Ramos (cell line): ENCODE data around the gene PKN1.

ENCODE experiments used
- in situ Hi-C: fragments of 300-500 bp; cut with MboI; formaldehyde crosslinking; loops from one replicate; pipeline ENCODE4 v1.14.3; 2022; ENCODE audit warnings: low sequenced_read_pairs; ENCODE audit not compliant: unreplicated experiment

Gene PKN1

DNA sequence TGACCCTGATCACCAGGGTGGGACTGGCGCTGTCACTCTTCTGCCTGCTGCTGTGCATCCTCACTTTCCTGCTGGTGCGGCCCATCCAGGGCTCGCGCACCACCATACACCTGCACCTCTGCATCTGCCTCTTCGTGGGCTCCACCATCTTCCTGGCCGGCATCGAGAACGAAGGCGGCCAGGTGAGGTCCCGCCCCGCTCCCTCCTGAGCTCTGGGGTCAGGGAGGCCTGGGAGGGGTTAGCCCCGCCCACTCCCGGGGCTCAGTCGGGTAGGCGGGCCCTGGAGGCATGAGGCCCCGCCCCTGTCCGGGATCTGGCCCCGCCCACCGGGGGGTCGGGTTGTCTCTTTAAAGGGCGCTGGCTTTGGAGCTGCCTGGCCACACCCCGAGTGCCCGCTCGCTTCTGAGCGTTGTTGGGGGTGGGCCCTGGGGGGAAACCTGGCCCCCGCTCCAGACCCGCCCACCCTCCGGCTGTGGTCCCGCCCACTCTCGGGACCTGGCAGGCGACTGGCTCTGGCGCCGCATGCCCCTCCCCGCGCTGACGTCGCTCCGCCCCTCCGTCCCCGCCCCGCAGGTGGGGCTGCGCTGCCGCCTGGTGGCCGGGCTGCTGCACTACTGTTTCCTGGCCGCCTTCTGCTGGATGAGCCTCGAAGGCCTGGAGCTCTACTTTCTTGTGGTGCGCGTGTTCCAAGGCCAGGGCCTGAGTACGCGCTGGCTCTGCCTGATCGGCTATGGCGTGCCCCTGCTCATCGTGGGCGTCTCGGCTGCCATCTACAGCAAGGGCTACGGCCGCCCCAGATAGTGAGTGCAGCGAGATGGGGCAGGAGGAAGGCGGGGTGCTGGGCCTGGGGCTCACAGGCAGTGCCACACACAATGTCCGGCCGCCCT, 27.1 kb upstream of the PKN1 start:
- in situ Hi-C loops = loop anchor here (5.0 kb wide), 1 partner anchor 44 kb away; no protein-coding TSS in a partner anchor

DNA sequence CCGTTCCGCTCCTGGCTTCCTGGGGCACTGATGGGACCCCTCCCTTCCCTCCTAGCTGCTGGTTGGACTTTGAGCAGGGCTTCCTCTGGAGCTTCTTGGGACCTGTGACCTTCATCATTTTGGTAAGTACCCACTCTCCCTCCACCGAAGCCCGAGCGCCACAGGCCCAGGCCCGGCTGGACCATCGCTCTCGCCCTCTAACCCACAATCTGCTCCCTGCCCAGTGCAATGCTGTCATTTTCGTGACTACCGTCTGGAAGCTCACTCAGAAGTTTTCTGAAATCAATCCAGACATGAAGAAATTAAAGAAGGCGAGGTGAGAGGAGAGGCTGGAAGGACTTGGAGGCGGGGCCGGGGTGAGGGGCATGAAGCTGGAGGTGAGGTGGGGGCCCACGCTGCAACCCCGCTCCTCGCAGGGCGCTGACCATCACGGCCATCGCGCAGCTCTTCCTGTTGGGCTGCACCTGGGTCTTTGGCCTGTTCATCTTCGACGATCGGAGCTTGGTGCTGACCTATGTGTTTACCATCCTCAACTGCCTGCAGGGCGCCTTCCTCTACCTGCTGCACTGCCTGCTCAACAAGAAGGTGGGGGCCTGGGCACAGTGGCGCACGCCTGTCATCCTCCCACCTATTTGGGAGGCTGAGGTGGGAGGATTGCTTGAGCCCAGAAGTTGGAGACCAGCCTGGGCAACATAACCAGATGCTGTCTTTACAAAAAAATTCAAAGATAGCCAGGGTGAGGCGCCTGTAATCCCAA, 26.3 kb upstream of the PKN1 start:
- in situ Hi-C loops = loop anchor here (5.0 kb wide), 1 partner anchor 45 kb away; no protein-coding TSS in a partner anchor

- in situ Hi-C loops = loop anchor here (5.0 kb wide), 1 partner anchor 46 kb away; no protein-coding TSS in a partner anchor
These were observed 25.3 kb upstream of the PKN1 start for GRCh38 chr19:14407605-14408484.

DNA sequence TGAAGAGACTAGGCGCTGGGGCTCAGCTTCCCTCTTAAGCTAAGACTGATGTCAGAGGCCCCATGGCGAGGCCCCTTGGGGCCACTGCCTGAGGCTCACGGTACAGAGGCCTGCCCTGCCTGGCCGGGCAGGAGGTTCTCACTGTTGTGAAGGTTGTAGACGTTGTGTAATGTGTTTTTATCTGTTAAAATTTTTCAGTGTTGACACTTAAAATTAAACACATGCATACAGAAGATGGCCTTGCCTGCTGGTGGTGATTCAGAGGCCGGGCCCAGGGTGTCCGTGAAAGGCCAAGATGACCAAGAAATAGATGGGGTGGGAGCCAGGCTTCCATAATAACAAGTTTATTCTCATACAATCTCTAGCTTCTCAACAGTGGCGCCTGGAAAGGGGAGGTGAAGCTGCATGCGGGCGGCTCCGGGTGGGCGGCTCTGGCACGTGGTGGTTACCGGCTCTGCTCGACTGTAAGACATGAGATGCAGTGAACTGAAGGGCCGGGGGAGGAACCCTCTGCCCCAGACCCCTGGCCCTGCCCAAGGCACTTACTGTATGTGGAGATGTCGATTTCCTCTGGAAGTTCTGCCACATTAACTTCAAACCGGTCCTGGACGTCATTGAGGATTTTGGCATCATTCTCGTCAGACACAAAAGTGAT, 24.5 kb upstream of the PKN1 start:
- in situ Hi-C loops = loop anchor here (5.0 kb wide), 1 partner anchor 46 kb away; no protein-coding TSS in a partner anchor

DNA sequence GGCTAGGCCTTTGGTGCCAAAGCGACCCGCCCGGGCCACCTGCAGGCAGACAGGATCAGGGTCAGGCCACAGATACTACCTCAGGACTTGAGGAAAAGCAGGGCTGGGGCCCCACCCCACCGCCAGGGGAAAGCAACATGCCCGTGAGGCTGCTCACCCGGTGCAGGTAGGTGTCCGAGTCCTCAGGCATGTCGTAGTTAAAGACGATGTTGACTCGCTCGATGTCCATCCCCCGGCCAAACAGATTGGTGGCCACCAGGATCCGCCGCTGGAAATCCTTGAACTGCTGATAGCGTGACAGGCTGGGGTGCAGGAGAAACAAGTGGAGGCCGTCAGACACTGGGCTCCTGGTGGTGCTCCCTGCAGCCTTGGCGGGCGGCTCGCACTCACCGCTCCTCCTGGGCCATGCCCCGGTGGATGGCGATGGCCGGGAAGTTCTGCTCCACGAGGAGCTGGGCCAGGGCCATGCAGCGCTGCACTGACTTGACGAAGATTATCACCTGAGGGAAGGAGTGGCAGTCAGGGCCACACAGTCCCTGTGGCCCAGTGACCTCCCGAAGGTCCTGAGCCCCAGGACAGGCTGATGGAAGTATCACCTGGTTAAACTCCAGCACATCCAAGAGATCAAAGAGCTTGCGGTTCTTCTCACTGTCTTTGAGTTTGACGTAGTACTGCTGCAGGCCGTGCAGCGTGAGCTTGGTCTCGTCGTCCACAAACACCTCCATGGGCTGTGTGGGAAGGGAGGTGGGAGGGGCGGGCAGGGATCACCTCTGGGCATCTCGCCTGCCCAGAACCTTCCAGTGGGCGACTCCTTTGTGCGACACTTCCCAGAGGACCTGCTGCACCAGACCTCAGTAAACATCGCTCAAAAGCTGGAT, 23.7 kb upstream of the PKN1 start:
- in situ Hi-C loops = loop anchor here (5.0 kb wide), 1 partner anchor 47 kb away; no protein-coding TSS in a partner anchor

GRCh38 chr19:14410091-14411051, 22.7 kb upstream of the PKN1 start:
- in situ Hi-C loops = no loop called here

GRCh38 chr19:14411161-14411937, 21.8 kb upstream of the PKN1 start:
- in situ Hi-C loops = no loop called here

DNA sequence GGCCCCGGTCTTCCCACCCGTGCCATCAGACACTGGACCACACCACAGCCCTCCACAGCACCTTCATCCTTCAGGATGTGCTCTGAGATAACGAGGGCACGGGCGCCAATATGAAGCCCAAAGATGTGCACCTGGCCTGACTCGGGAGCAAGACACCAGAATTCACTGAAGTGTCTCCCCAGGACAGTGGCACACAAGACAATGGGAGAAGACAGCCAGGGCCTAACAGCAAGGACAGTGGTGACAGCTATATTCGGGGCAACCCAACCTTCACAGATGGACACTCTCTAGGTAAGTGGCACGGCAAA, 21.2 kb upstream of the PKN1 start:
- in situ Hi-C loops = no loop called here

- in situ Hi-C loops = no loop called here
These were observed 20.6 kb upstream of the PKN1 start for GRCh38 chr19:14412324-14412995.

DNA sequence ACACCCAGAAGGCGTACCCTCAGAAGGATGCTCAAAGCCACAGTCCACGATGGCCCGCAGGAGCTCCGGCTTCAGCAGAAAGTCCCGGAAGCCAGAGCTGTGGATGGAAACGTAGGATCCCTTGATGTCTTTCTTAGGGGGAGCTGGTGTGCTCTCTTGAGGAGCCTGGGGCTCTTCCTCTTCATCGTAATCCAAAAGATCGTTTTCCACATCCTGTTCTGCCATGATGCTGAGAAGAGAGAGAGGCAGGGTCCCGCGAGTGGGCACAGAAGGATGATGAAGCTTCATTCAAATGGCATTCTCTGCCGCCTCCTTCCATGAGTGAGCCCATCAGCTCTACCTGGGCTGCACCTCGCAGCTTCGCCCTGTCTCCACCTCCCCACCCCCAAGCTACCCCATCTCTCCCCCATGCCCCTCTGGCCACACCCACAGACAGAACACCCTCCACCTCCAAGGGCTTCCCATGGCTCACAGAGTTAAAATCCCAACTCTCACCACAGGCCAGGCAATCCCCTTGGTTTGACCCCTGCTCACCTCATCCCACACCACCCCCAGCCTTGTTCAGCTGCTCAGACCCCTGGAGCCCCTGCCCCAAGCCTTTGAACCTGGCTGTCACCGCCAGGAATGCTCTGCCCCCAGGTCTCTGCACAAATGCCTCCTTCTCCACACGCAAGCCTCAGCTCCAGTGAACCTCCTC, 20.0 kb upstream of the PKN1 start:
- in situ Hi-C loops = no loop called here

DNA sequence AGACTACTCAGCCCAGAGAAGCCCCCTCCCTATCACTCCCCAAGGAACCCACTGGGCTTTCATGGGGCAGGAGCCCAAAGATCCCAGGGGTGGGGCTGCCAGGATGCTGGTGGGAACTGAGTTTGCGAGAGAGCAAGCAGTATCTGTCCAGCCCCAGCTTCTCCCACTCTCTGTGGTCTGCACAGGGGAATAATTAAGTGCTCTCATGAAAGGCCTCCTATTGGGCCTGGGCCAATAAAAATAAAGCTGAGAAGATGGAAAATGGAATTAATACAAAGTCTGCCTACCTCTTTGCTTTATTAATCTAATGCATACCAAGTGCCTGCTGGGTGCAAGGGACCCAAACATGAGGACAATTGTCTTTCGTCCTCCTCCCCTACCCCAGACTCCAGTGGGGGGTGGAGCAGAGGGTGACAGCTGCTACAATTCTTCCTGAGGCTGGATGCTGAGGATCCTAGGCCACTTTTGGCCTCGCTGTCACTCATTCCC, 19.4 kb upstream of the PKN1 start:
- in situ Hi-C loops = no loop called here

DNA sequence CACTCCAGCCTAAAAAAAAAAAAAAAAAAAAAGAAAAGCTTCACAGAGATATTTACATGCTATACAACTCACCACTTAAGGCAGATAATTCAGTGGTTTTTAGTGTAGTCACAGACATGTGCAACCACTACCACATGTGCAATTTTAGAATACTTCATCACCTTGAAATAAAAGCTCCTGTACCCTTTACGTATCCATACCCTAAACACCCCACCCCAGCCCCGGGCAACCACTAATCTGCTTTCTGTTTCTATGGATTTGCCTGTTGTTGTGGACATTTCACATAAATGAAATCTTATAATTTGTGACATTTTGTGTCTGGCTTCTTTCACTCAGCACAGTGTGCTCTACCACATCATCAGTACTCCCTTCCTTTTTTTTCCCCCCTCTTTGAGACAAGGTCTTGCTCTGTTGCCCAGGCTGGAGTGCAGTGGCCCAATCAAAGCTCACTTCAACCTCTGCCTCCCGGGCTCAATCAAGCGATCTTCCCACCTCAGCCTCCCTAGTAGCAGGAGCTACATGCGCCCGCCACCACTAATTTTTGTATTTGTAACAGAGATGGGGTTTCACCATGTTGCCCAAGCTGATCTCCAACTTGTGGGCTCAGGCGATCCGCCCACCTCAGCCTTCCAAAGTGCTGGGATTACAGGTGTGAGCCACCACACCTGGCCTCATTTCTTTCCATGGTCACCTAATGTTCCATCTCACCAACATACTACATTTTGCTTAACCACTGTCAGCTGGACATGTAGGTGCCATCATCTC, 18.0 kb upstream of the PKN1 start:
- in situ Hi-C loops = no loop called here

GRCh38 chr19:14416817-14417231, 16.3 kb upstream of the PKN1 start:
- in situ Hi-C loops = no loop called here

GRCh38 chr19:14418856-14419105, 14.3 kb upstream of the PKN1 start:
- in situ Hi-C loops = no loop called here

- in situ Hi-C loops = no loop called here
These were observed 13.8 kb upstream of the PKN1 start, which contains the start of gene DDX39A for GRCh38 chr19:14419106-14419813. TSS of gene DDX39A (minus strand) at chr19:14419341. CDS start at chr19:14413220, 6,121 bp downstream.
